Activated CD8-positive, alpha-beta T cell treated with anti-CD3 and anti-CD28 coated beads for 36 hours (primary cell): ENCODE measurements around the gene HYCC2. TPM values are rescaled to one million over a fixed set of nuclear protein-coding genes. Genes with fewer than 3 reads are reported as not detected.

ENCODE experiments used
- ATAC-seq: fragments of 200-7000 bp; cut with Tn5 transposase; one replicate; pipeline ENCODE4 v1.10.0; 2021; ENCODE audit warnings: mild to moderate bottlenecking, moderate library complexity
- CTCF ChIA-PET: fragments of 350-600 bp; sonication (Branson Sonifier 250); formaldehyde crosslinking; loops from one replicate; lab custom pipeline; 2021; ENCODE audit warnings: antibody characterized with exemption; lab: Charles Lee
- POLR2A ChIA-PET: fragments of 350-600 bp; sonication (Branson Sonifier 250); formaldehyde crosslinking; loops from one replicate; lab custom pipeline; 2021; ENCODE audit warnings: antibody characterized with exemption; lab: Charles Lee
- DNase-seq: peaks from one replicate; pipeline ENCODE4 v3.0.0-alpha.2; 2020
- H3K27ac Mint-ChIP-seq: one replicate; pipeline ENCODE4 v1.8.0; 2021; ENCODE audit warnings: mild to moderate bottlenecking, mixed read lengths
- H3K27me3 Mint-ChIP-seq: one replicate; pipeline ENCODE4 v1.8.0; 2021; ENCODE audit warnings: mixed read lengths
- H3K36me3 Mint-ChIP-seq: one replicate; pipeline ENCODE4 v1.8.0; 2021; ENCODE audit warnings: low read depth, mixed read lengths
- H3K4me1 Mint-ChIP-seq: one replicate; pipeline ENCODE4 v1.8.0; 2021; ENCODE audit warnings: low read depth, mixed read lengths
- H3K4me3 Mint-ChIP-seq: one replicate; pipeline ENCODE4 v1.8.0; 2021; ENCODE audit warnings: mild to moderate bottlenecking, moderate library complexity, mixed read lengths
- H3K9me3 Mint-ChIP-seq: one replicate; pipeline ENCODE4 v1.8.0; 2021; ENCODE audit warnings: mixed read lengths
- intact Hi-C: fragments of 100-400 bp; cut with micrococcal nuclease; formaldehyde crosslinking; loops from one replicate; pipeline ENCODE4 v1.10.0; 2022
- total RNA-seq, 2 experiments: library from RNA; stranded (reverse); gene quantifications; one replicate each; pipeline ENCODE4 v1.2.3, GENCODE V29; 2021
- TF ChIP-seq, protein P1 (sequence below): fragments of 200-600 bp; IDR thresholded peaks from one replicate; pipeline ENCODE4 v1.8.0; 2022; ENCODE audit warnings: antibody characterized with exemption, mild to moderate bottlenecking

Gene HYCC2
- total RNA-seq, 2 experiments from 2014 or later: 24.7 to 26.9 TPM

DNA sequence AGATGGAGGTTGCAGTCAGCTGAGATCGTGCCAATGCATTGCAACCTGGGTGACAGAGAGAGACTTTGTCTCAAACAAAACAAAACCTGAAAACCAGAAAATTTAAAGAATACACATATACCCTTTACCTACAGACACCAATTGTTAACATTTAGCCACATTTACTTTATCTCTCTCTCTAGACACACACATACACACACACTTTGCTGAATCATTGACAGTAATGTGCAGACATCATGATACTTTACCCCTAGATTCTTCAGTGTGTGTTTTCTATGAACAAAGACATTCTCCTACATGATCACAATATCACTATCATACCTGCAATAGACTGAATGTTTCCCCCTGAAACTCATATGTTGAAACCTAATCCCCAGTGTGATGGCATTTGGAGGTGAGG, 34.3 kb upstream of the HYCC2 start:
- DNase-seq (no peak), ATAC-seq (no peak)
- intact Hi-C loops: no loop called here
- Mint-ChIP-seq H3K4me3 (no peak overlapping the region), H3K36me3 (no peaks in the 10 kb centered on the region), H3K4me1 (no peaks in the 10 kb centered on the region), H3K27ac (no peak overlapping the region), H3K27me3 (no peaks in the 10 kb centered on the region), H3K9me3 (no peaks in the 10 kb centered on the region)
- ChIA-PET CTCF (interaction anchor here (1.3 kb wide), 1 partner anchor 21 kb away, joined by 3 read pairs; no protein-coding TSS in a partner anchor), POLR2A (no interaction called here)
- TF ChIP-seq, protein P1, sequence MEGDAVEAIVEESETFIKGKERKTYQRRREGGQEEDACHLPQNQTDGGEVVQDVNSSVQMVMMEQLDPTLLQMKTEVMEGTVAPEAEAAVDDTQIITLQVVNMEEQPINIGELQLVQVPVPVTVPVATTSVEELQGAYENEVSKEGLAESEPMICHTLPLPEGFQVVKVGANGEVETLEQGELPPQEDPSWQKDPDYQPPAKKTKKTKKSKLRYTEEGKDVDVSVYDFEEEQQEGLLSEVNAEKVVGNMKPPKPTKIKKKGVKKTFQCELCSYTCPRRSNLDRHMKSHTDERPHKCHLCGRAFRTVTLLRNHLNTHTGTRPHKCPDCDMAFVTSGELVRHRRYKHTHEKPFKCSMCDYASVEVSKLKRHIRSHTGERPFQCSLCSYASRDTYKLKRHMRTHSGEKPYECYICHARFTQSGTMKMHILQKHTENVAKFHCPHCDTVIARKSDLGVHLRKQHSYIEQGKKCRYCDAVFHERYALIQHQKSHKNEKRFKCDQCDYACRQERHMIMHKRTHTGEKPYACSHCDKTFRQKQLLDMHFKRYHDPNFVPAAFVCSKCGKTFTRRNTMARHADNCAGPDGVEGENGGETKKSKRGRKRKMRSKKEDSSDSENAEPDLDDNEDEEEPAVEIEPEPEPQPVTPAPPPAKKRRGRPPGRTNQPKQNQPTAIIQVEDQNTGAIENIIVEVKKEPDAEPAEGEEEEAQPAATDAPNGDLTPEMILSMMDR: no peak

DNA sequence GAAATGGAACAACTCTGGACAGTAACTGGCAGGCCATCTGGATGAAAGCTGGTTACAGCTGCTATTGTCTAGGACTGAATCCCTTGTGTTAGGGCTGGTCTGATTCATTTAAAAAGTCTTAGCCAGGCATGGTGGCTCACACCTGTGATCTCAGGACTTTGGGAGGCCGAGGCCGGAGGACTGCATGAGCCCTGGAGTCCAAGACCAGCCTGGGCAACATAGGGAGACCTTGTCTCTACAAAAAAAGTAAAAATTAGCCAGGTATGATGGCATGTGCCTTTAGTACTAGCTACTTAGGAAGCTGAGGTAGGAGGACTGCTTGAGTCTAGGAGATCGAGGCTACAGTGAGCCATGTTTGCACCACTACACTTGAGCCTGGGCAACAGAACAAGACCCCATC, 29.0 kb upstream of the HYCC2 start:
- no peaks in the 10 kb centered on the region for H3K36me3 Mint-ChIP-seq
- POLR2A ChIA-PET: interaction anchor here (1.2 to 3.0 kb wide), 2 partner anchors 14 to 16 kb away, joined by 3 to 10 read pairs; no protein-coding TSS in a partner anchor

GRCh38 chr2:201093573-201093972, 22.1 kb upstream of the HYCC2 start:
- no peak overlapping the region for H3K4me3 Mint-ChIP-seq
- ATAC-seq (no peak), DNase-seq (no peak)
- CTCF ChIA-PET: no interaction called here
- H3K36me3 Mint-ChIP-seq: peaks cover 3% of the 10 kb centered on the region
- POLR2A ChIA-PET: no interaction called here
- H3K9me3 Mint-ChIP-seq: no peaks in the 10 kb centered on the region
- TF ChIP-seq, protein P1: no peak
- intact Hi-C loops: no loop called here
- peaks cover 3% of the 10 kb centered on the region for H3K4me1 Mint-ChIP-seq
- no peak overlapping the region for H3K27ac Mint-ChIP-seq
- H3K27me3 Mint-ChIP-seq: no peaks in the 10 kb centered on the region

More for the DNA sequence above, 29.0 kb upstream of the HYCC2 start:
- H3K4me1 Mint-ChIP-seq: no peaks in the 10 kb centered on the region
- no peak for ATAC-seq
- TF ChIP-seq, protein P1: no peak
- no peak for DNase-seq
- no peaks in the 10 kb centered on the region for H3K27me3 Mint-ChIP-seq
- CTCF ChIA-PET: no interaction called here
- no peak overlapping the region for H3K27ac Mint-ChIP-seq
- H3K4me3 Mint-ChIP-seq: no peak overlapping the region
- intact Hi-C loops: no loop called here
- no peaks in the 10 kb centered on the region for H3K9me3 Mint-ChIP-seq

- ATAC-seq: no peak
- Mint-ChIP-seq H3K27ac (no peak overlapping the region), H3K4me3 (no peak overlapping the region), H3K9me3 (no peaks in the 10 kb centered on the region), H3K27me3 (no peaks in the 10 kb centered on the region), H3K4me1 (peaks cover 3% of the 10 kb centered on the region), H3K36me3 (peaks cover 13% of the 10 kb centered on the region)
- TF ChIP-seq, protein P1: no peak
- no peak for DNase-seq
- intact Hi-C loops: no loop called here
- CTCF ChIA-PET: interaction anchor here (1.4 kb wide), 1 partner anchor 20 kb away, joined by 3 read pairs; no protein-coding TSS in a partner anchor
- POLR2A ChIA-PET: interaction anchor here (0.9 to 1.3 kb wide), 2 partner anchors 25 to 27 kb away, joined by 3 read pairs; partner anchors contain the start of gene CFLAR
Measured at GRCh38 chr2:201090574-201090973, 19.1 kb upstream of the HYCC2 start.

DNA sequence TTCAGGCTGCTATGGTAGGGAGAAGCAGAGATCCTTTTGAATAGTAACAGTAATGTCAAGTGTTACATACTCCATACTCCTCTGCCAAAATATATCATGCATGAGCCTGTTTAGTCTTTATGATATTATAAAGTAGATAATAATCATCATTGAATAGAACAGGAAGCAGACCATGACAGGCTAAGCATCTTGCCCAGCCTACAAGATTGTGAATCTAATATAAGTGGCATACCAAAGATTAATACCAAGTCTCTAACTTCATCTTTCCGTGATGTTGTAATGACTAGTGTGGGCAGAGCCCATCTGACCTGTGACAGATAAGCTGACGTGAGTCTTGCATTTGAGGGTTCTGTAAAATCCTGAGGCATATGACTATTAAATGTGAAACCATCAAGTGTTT, 13.4 kb upstream of the HYCC2 start:
- intact Hi-C loops: no loop called here
- POLR2A ChIA-PET: interaction anchor here (1.4 kb wide), 1 partner anchor 16 kb away, joined by 3 read pairs; no protein-coding TSS in a partner anchor
- peaks cover 3% of the 10 kb centered on the region for H3K4me1 Mint-ChIP-seq

More for the DNA sequence above, 13.4 kb upstream of the HYCC2 start:
- Mint-ChIP-seq H3K4me3 (no peak overlapping the region), H3K9me3 (no peaks in the 10 kb centered on the region), H3K27ac (no peak overlapping the region), H3K36me3 (peaks cover 22% of the 10 kb centered on the region), H3K27me3 (no peaks in the 10 kb centered on the region)
- ATAC-seq: no peak
- TF ChIP-seq, protein P1: no peak
- CTCF ChIA-PET: interaction anchor here (0.9 to 1.0 kb wide), 2 partner anchors 13 to 160 kb away, joined by 3 read pairs; partner anchors contain the start of gene NDUFB3
- no peak for DNase-seq
